OCI-LY3 (cell line): ENCODE measurements around the gene TMEM198.

ENCODE experiments used
- EZH2phosphoT487 ChIP-seq: fragments of 200-600 bp; shearing (Covaris generic); IDR thresholded peaks from 2 replicates; pipeline ENCODE4 v1.6.1; 2018; ENCODE audit warnings: antibody characterized with exemption, mixed run types, low read depth
- TF ChIP-seq, protein P1 (sequence below): fragments of 200-600, 300-600 bp; sonication (generic); IDR thresholded peaks from 2 replicates; pipeline ENCODE4 v1.5.1; 2014; ENCODE audit warnings: antibody characterized with exemption, low read length, low read depth

- TF ChIP-seq, protein P1, sequence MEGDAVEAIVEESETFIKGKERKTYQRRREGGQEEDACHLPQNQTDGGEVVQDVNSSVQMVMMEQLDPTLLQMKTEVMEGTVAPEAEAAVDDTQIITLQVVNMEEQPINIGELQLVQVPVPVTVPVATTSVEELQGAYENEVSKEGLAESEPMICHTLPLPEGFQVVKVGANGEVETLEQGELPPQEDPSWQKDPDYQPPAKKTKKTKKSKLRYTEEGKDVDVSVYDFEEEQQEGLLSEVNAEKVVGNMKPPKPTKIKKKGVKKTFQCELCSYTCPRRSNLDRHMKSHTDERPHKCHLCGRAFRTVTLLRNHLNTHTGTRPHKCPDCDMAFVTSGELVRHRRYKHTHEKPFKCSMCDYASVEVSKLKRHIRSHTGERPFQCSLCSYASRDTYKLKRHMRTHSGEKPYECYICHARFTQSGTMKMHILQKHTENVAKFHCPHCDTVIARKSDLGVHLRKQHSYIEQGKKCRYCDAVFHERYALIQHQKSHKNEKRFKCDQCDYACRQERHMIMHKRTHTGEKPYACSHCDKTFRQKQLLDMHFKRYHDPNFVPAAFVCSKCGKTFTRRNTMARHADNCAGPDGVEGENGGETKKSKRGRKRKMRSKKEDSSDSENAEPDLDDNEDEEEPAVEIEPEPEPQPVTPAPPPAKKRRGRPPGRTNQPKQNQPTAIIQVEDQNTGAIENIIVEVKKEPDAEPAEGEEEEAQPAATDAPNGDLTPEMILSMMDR = no peak
- TF ChIP-seq EZH2phosphoT487 = no peak
Observed at GRCh38 chr2:219556413-219556812, 12.6 kb downstream of the TMEM198 start.
